Erythroblast (primary cell): ENCODE results near the gene HDGFL3.
"Not testable (repeated sequence)": the region's sequence is repeated elsewhere in the genome, so short reads cannot be mapped to it uniquely, and the experiment has no call there.

ENCODE experiments used
- DNase-seq, 2 experiments: peaks; one replicate each; lab custom pipeline; 2025; lab: John Stamatoyannopoulos, UW
- GATA1 ChIP-seq: IDR thresholded peaks from 2 replicates; pipeline ENCODE4 v1.6.1; 2011; ENCODE audit warnings: low read depth, mild to moderate bottlenecking, control low read depth, low read length, moderate library complexity
- POLR2A ChIP-seq: IDR thresholded peaks from 2 replicates; pipeline ENCODE4 v1.6.1; 2011; ENCODE audit warnings: mild to moderate bottlenecking, low read length

Gene HDGFL3

GRCh38 chr15:83087576-83087975 lies 120.0 kb downstream of the HDGFL3 start:
- no peak for TF ChIP-seq POLR2A
- no peak for TF ChIP-seq GATA1
- DNase-seq = no peak

GRCh38 chr15:83085864-83086552 lies 121.6 kb downstream of the HDGFL3 start:
- not testable (repeated sequence) for DNase-seq

DNA sequence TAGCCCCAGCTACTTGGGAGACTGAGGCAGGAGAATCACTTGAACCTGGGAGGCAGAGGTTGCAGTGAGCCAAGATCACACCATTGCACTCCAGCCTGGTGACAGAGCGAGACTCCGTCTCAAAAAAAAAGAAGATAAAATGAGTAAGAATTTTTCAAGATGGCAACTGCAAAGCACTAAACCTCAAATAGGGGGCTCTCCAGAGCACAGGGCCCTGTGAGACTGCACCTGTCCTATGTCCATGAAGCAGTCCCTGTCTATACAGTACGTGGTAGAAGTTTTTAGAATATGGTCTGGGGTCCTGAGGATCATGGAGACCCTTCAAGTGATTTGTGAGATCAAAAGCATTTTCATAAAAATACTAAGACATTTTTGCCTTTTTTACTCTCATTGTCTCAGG lies 122.2 kb downstream of the HDGFL3 start:
- not testable (repeated sequence) for DNase-seq

GRCh38 chr15:83082730-83083386 lies 124.8 kb downstream of the HDGFL3 start:
- peak in 1 of 2 experiments; percentile 69 for DNase-seq
- TF ChIP-seq POLR2A = no peak
- TF ChIP-seq GATA1 = no peak

GRCh38 chr15:83081256-83082014 lies 126.2 kb downstream of the HDGFL3 start:
- DNase-seq = no peak
- TF ChIP-seq POLR2A (no peak), GATA1 (no peak)

DNA sequence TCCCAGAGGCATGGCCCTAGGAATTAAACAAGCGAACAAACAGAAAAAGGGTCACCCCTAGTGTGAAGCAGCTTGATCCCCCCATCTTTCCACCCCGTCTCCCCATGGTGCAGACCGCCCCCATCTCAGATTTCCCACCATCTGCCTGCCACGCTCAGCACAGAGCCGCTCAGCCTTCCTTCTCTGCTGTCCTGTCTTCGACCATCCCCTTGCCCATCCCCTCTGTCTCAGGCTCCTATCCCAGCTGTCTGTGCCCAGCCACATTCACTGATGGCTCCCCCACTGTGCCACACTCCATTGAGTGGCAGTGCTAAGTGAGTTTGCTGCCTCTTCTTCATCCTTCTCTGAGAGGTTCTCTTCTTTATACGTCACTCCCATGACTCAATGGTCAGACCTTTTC lies 128.9 kb downstream of the HDGFL3 start:
- TF ChIP-seq POLR2A = no peak
- TF ChIP-seq GATA1 = no peak
- no peak for DNase-seq
